Ovary (tissue), 9 donors: ENCODE data around the gene AFG3L2. TPM values are rescaled to one million over a fixed set of nuclear protein-coding genes. Genes with fewer than 3 reads are reported as not detected.

ENCODE experiments used
- DNase-seq, 5 donors: peaks; one replicate each; pipeline ENCODE4 v3.0.0-alpha.2; 2019 to 2020
- H3K27ac ChIP-seq, 2 donors: fragments of 200-600 bp; one replicate each; pipeline versions ENCODE4 v1.5.1 to v1.8.0; 2019 to 2022
- H3K27me3 ChIP-seq: fragments of 200-600 bp; one replicate; pipeline ENCODE4 v1.8.0; 2022
- H3K36me3 ChIP-seq: fragments of 200-600 bp; sonication (generic); one replicate; pipeline ENCODE4 v1.5.1; 2019
- H3K4me1 ChIP-seq: one replicate; pipeline ENCODE4 v1.8.1; 2013; ENCODE audit warnings: mild to moderate bottlenecking, moderate library complexity; ENCODE audit not compliant: insufficient read depth
- H3K4me3 ChIP-seq: fragments of 200-600 bp; sonication (generic); one replicate; pipeline ENCODE4 v1.5.1; 2017
- H3K9me3 ChIP-seq, 2 donors: fragments of 200-600 bp in 1 of 2; sonication (generic) in 1 of 2; one replicate each; pipeline versions ENCODE4 v1.5.1 to v1.8.1; 2013 to 2019; ENCODE audit warnings: mild to moderate bottlenecking in 1 of 2, moderate library complexity in 1 of 2
- CTCF ChIP-seq, 3 donors: fragments of 450-650 bp in 2 of 3; fragments of 200-600 bp in 1 of 3; IDR thresholded peaks; one replicate each; pipeline versions ENCODE4 v1.5.1 to v1.8.0; 2016 to 2022; ENCODE audit warnings: antibody characterized with exemption in 3 of 3, mild to moderate bottlenecking in 1 of 3
- EP300 ChIP-seq: sonication (generic); formaldehyde crosslinking; IDR thresholded peaks from one replicate; pipeline ENCODE4 v1.6.1; 2017; ENCODE audit warnings: antibody characterized with exemption
- POLR2A ChIP-seq: fragments of 450-650 bp; IDR thresholded peaks from one replicate; pipeline ENCODE4 v1.6.1; 2017; ENCODE audit warnings: antibody characterized with exemption, mild to moderate bottlenecking, moderate library complexity
- WGBS, 3 donors: extraction: QIAGEN DNeasy Blood & Tissue Kit in 1 of 3; methylation state at CpG; one replicate each; pipeline versions ENCODE4 v1.1.5 to v1.1.7; 2013 to 2017; 5-methylcytosine and 5-hydroxymethylcytosine counted together
- intact Hi-C, 4 donors: fragments of 100-400 bp; cut with DNase I; formaldehyde crosslinking; loops; one replicate each; pipeline versions ENCODE4 v1.11.0 to v1.15.1; 2022 to 2023
- polyA plus RNA-seq, 2 donors: library from polyadenylated mRNA; stranded (reverse); fragments of 200-250 nt in 1 of 2; fragments of 350-450 nt in 1 of 2; fragmentation: Illumina TruSeq in 1 of 2; extraction: RNeasy Lipid Tissue Mini Kit (QIAGEN cat#74804) in 1 of 2; gene quantifications; one replicate each; pipeline ENCODE4 v1.2.3, GENCODE V29; 2013 to 2014
- total RNA-seq, 7 donors: library from RNA; depleted of rRNA in 2 of 7; stranded (reverse); fragments of >200 nt in 2 of 7; fragmentation: NEBNext Ultra II Directional in 3 of 7; extraction: Animal tissue kit (Norgen Biotek cat#: 25700) in 3 of 7; gene quantifications; one replicate each; pipeline versions ENCODE4 v1.1.0 to v1.2.4, GENCODE V29; 2016 to 2023
- donor health status: DM: no; HTN: no; CAD: no; lungs with moderate emphysema.
- donor health status: DM: no; HTN: no; CAD: no.
- donor health status: Bipolar disorder and iron deficiency.
- donor health status: DM: yes; HTN: yes; CAD: no.
- donor health status: DM: no; HTN: no; CAD: no.
- donor health status: DM: yes; HTN: yes; CAD: no.

Gene AFG3L2
- total and polyA plus RNA-seq, 9 donors: 28.3 to 42.5 (median 34.9) TPM

- WGBS, 3 donors: 88 to 90% (median 89%) methylated on average over 18 of the region's 18 CpGs
- H3K4me3 ChIP-seq: no peak overlapping the region
- H3K36me3 ChIP-seq: no peaks in the 10 kb centered on the region
- H3K9me3 ChIP-seq: no peaks in the 10 kb centered on the region
- H3K27ac ChIP-seq: no peak overlapping the region
- intact Hi-C loops: no loop called here
- TF ChIP-seq EP300 (no peak), POLR2A (no peak), CTCF (IDR thresholded peaks at IDR 0.05) (no peak)
- H3K27me3 ChIP-seq: no peaks in the 10 kb centered on the region
- no peak for DNase-seq
- no peaks in the 10 kb centered on the region for H3K4me1 ChIP-seq
Observed at GRCh38 chr18:12295389-12296086, 81.5 kb downstream of the AFG3L2 start.

- no peak overlapping the region for H3K4me3 ChIP-seq
- no peaks in the 10 kb centered on the region for H3K4me1 ChIP-seq
- WGBS, 3 donors: 73 to 78% (median 75%) methylated on average over 11 of the region's 11 CpGs
- H3K9me3 ChIP-seq: no peaks in the 10 kb centered on the region
- H3K27me3 ChIP-seq: no peaks in the 10 kb centered on the region
- no peak for TF ChIP-seq POLR2A
- no peak for TF ChIP-seq EP300
- no peak for TF ChIP-seq CTCF (IDR thresholded peaks at IDR 0.05)
- intact Hi-C loops: no loop called here
- no peak overlapping the region for H3K27ac ChIP-seq
- H3K36me3 ChIP-seq: no peaks in the 10 kb centered on the region
- no peak for DNase-seq
Observed at GRCh38 chr18:12293831-12294230, 83.2 kb downstream of the AFG3L2 start.

GRCh38 chr18:12291690-12292089 is 85.3 kb downstream of the AFG3L2 start:
- TF ChIP-seq EP300 (no peak), CTCF (IDR thresholded peaks at IDR 0.05) (no peak), POLR2A (no peak)
- no peak for DNase-seq
- WGBS, 3 donors: 88 to 92% (median 91%) methylated on average over 14 of the region's 14 CpGs

GRCh38 chr18:12291161-12291560 is 85.9 kb downstream of the AFG3L2 start:
- TF ChIP-seq EP300: no peak
- TF ChIP-seq POLR2A: no peak
- TF ChIP-seq CTCF (IDR thresholded peaks at IDR 0.05): no peak
- peaks cover 6% of the 10 kb centered on the region for H3K4me1 ChIP-seq
- H3K36me3 ChIP-seq: no peaks in the 10 kb centered on the region
- H3K27me3 ChIP-seq: no peaks in the 10 kb centered on the region
- no peak overlapping the region for H3K4me3 ChIP-seq
- DNase-seq: no peak
- WGBS, 3 donors: 80 to 88% (median 85%) methylated on average over 6 of the region's 6 CpGs
- intact Hi-C loops: no loop called here
- H3K9me3 ChIP-seq: no peaks in the 10 kb centered on the region
- H3K27ac ChIP-seq: no peak overlapping the region

More at GRCh38 chr18:12291690-12292089, 85.3 kb downstream of the AFG3L2 start:
- Histone ChIP-seq H3K4me1 (peaks cover 6% of the 10 kb centered on the region), H3K36me3 (no peaks in the 10 kb centered on the region), H3K9me3 (no peaks in the 10 kb centered on the region), H3K27me3 (no peaks in the 10 kb centered on the region), H3K4me3 (no peak overlapping the region), H3K27ac (no peak overlapping the region)
- intact Hi-C loops: no loop called here
